Astrocyte (in vitro differentiated cells and primary cell): ENCODE data around the gene PRKCI.

ENCODE experiments used
- EZH2 ChIP-seq: IDR thresholded peaks from 2 replicates; pipeline ENCODE4 v1.6.1; 2012; ENCODE audit warnings: mild to moderate bottlenecking, low read length, inconsistent platforms; ENCODE audit not compliant: insufficient read depth
- TF ChIP-seq, protein P1 (sequence below): IDR thresholded peaks from 2 replicates; pipeline ENCODE4 v1.5.1; 2011; ENCODE audit warnings: low read depth, mild to moderate bottlenecking, inconsistent platforms, low read length, moderate library complexity; ENCODE audit not compliant: insufficient read depth

GRCh38 chr3:170350515-170351413 is 128.5 kb downstream of the PRKCI start:
- TF ChIP-seq, protein P1, sequence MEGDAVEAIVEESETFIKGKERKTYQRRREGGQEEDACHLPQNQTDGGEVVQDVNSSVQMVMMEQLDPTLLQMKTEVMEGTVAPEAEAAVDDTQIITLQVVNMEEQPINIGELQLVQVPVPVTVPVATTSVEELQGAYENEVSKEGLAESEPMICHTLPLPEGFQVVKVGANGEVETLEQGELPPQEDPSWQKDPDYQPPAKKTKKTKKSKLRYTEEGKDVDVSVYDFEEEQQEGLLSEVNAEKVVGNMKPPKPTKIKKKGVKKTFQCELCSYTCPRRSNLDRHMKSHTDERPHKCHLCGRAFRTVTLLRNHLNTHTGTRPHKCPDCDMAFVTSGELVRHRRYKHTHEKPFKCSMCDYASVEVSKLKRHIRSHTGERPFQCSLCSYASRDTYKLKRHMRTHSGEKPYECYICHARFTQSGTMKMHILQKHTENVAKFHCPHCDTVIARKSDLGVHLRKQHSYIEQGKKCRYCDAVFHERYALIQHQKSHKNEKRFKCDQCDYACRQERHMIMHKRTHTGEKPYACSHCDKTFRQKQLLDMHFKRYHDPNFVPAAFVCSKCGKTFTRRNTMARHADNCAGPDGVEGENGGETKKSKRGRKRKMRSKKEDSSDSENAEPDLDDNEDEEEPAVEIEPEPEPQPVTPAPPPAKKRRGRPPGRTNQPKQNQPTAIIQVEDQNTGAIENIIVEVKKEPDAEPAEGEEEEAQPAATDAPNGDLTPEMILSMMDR, result no peak
- no peak for TF ChIP-seq EZH2
